GM23338 (cell line): Measurements from ENCODE around the gene IRF2BPL.

Experiments used
- CREB1 ChIP-seq: fragments of 250-450 bp; sonication (Bioruptor Pico); IDR thresholded peaks from 2 replicates; pipeline ENCODE4 v1.5.0; 2020; ENCODE audit warnings: low read depth, mild to moderate bottlenecking, moderate library complexity
- EZH2 ChIP-seq: fragments of 200-600 bp; sonication (generic); IDR thresholded peaks from one replicate; pipeline ENCODE4 v1.8.0; 2017; ENCODE audit warnings: antibody characterized with exemption, mild to moderate bottlenecking, low read depth; ENCODE audit not compliant: unreplicated experiment
- EZH2phosphoT487 ChIP-seq: fragments of 200-600 bp; sonication (generic); IDR thresholded peaks from one replicate; pipeline ENCODE4 v1.8.1; 2018; ENCODE audit warnings: antibody characterized with exemption; ENCODE audit not compliant: unreplicated experiment
- JUNB ChIP-seq: IDR thresholded peaks from one replicate; pipeline ENCODE4 v1.6.1; 2016; ENCODE audit warnings: antibody characterized with exemption; ENCODE audit not compliant: unreplicated experiment
- NANOG ChIP-seq: IDR thresholded peaks from 2 replicates; pipeline ENCODE4 v1.6.1; 2016; ENCODE audit warnings: antibody characterized with exemption, borderline replicate concordance
- POLR2AphosphoS5 ChIP-seq: IDR thresholded peaks from 2 replicates; pipeline ENCODE4 v1.6.1; 2016; ENCODE audit warnings: antibody characterized with exemption, low read depth
- STAT1 ChIP-seq: IDR thresholded peaks from one replicate; pipeline ENCODE4 v1.6.1; 2016; ENCODE audit warnings: antibody characterized with exemption; ENCODE audit not compliant: unreplicated experiment
- ZNF114 ChIP-seq: fragments of 250-450 bp; sonication (Bioruptor Pico); IDR thresholded peaks from 2 replicates; pipeline ENCODE4 v1.5.0; 2020; ENCODE audit warnings: mild to moderate bottlenecking, moderate library complexity
- ZNF331 ChIP-seq: fragments of 250-450 bp; sonication (Bioruptor Pico); IDR thresholded peaks from 2 replicates; pipeline ENCODE4 v1.5.0; 2020; ENCODE audit warnings: low read depth, mild to moderate bottlenecking, moderate library complexity
- TF ChIP-seq, protein P1 (sequence below), 2 experiments: fragments of 200-600 bp in 1 of 2; sonication (generic) in 1 of 2; conservative IDR thresholded peaks; 2 replicates each; pipeline versions ENCODE4 v1.5.1 to v1.6.1; 2016 to 2017; ENCODE audit warnings: antibody characterized with exemption in 2 of 2, low read depth in 2 of 2, mild to moderate bottlenecking in 2 of 2, moderate library complexity in 1 of 2
- TF ChIP-seq, protein P2 (sequence below): IDR thresholded peaks from one replicate; pipeline ENCODE4 v1.6.1; 2018; ENCODE audit warnings: antibody characterized with exemption; ENCODE audit not compliant: unreplicated experiment
- TF ChIP-seq, protein P3 (sequence below): fragments of 250-450 bp; sonication (Bioruptor Pico); IDR thresholded peaks from 2 replicates; pipeline ENCODE4 v1.5.0; 2020; ENCODE audit warnings: mild to moderate bottlenecking, moderate library complexity
- TF ChIP-seq, protein P4 (sequence below): IDR thresholded peaks from 2 replicates; pipeline ENCODE4 v1.6.1; 2016; ENCODE audit warnings: antibody characterized with exemption

DNA sequence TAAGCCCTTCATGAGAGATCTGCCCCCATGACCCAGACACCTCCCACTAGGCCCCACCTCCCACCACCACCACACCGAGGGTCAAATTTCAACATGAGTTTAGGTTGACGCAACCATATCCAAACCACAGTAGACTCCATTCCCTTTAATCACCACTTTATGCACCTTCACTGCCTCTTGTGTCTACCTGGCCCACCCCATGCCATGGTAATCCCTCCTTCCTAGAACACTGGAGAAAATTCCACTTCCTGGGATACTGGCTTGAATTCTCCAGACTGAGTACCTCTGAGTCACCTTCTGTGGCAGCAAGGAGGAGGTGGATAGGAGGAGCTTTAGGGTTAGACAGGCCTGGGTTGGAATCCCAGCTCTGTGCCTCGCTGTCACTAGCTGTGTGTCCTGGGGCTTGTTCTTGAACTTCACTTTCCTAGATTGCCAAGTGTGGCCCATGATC, 43.5 kb upstream of the IRF2BPL start:
- TF ChIP-seq, protein P1, sequence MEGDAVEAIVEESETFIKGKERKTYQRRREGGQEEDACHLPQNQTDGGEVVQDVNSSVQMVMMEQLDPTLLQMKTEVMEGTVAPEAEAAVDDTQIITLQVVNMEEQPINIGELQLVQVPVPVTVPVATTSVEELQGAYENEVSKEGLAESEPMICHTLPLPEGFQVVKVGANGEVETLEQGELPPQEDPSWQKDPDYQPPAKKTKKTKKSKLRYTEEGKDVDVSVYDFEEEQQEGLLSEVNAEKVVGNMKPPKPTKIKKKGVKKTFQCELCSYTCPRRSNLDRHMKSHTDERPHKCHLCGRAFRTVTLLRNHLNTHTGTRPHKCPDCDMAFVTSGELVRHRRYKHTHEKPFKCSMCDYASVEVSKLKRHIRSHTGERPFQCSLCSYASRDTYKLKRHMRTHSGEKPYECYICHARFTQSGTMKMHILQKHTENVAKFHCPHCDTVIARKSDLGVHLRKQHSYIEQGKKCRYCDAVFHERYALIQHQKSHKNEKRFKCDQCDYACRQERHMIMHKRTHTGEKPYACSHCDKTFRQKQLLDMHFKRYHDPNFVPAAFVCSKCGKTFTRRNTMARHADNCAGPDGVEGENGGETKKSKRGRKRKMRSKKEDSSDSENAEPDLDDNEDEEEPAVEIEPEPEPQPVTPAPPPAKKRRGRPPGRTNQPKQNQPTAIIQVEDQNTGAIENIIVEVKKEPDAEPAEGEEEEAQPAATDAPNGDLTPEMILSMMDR (conservative IDR thresholded peaks at IDR 0.05; ENCODE audit: low read depth in 2 of 2) = no peak
- no peak for TF ChIP-seq POLR2AphosphoS5
- TF ChIP-seq EZH2phosphoT487 = no peak
- TF ChIP-seq CREB1 (CRISPR knock-in tag) = no peak
- no peak for TF ChIP-seq EZH2
- no peak for TF ChIP-seq ZNF114 (CRISPR knock-in tag)
- TF ChIP-seq, protein P2, sequence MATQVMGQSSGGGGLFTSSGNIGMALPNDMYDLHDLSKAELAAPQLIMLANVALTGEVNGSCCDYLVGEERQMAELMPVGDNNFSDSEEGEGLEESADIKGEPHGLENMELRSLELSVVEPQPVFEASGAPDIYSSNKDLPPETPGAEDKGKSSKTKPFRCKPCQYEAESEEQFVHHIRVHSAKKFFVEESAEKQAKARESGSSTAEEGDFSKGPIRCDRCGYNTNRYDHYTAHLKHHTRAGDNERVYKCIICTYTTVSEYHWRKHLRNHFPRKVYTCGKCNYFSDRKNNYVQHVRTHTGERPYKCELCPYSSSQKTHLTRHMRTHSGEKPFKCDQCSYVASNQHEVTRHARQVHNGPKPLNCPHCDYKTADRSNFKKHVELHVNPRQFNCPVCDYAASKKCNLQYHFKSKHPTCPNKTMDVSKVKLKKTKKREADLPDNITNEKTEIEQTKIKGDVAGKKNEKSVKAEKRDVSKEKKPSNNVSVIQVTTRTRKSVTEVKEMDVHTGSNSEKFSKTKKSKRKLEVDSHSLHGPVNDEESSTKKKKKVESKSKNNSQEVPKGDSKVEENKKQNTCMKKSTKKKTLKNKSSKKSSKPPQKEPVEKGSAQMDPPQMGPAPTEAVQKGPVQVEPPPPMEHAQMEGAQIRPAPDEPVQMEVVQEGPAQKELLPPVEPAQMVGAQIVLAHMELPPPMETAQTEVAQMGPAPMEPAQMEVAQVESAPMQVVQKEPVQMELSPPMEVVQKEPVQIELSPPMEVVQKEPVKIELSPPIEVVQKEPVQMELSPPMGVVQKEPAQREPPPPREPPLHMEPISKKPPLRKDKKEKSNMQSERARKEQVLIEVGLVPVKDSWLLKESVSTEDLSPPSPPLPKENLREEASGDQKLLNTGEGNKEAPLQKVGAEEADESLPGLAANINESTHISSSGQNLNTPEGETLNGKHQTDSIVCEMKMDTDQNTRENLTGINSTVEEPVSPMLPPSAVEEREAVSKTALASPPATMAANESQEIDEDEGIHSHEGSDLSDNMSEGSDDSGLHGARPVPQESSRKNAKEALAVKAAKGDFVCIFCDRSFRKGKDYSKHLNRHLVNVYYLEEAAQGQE = no peak
- no peak for TF ChIP-seq JUNB
- no peak for TF ChIP-seq STAT1
- TF ChIP-seq, protein P3, sequence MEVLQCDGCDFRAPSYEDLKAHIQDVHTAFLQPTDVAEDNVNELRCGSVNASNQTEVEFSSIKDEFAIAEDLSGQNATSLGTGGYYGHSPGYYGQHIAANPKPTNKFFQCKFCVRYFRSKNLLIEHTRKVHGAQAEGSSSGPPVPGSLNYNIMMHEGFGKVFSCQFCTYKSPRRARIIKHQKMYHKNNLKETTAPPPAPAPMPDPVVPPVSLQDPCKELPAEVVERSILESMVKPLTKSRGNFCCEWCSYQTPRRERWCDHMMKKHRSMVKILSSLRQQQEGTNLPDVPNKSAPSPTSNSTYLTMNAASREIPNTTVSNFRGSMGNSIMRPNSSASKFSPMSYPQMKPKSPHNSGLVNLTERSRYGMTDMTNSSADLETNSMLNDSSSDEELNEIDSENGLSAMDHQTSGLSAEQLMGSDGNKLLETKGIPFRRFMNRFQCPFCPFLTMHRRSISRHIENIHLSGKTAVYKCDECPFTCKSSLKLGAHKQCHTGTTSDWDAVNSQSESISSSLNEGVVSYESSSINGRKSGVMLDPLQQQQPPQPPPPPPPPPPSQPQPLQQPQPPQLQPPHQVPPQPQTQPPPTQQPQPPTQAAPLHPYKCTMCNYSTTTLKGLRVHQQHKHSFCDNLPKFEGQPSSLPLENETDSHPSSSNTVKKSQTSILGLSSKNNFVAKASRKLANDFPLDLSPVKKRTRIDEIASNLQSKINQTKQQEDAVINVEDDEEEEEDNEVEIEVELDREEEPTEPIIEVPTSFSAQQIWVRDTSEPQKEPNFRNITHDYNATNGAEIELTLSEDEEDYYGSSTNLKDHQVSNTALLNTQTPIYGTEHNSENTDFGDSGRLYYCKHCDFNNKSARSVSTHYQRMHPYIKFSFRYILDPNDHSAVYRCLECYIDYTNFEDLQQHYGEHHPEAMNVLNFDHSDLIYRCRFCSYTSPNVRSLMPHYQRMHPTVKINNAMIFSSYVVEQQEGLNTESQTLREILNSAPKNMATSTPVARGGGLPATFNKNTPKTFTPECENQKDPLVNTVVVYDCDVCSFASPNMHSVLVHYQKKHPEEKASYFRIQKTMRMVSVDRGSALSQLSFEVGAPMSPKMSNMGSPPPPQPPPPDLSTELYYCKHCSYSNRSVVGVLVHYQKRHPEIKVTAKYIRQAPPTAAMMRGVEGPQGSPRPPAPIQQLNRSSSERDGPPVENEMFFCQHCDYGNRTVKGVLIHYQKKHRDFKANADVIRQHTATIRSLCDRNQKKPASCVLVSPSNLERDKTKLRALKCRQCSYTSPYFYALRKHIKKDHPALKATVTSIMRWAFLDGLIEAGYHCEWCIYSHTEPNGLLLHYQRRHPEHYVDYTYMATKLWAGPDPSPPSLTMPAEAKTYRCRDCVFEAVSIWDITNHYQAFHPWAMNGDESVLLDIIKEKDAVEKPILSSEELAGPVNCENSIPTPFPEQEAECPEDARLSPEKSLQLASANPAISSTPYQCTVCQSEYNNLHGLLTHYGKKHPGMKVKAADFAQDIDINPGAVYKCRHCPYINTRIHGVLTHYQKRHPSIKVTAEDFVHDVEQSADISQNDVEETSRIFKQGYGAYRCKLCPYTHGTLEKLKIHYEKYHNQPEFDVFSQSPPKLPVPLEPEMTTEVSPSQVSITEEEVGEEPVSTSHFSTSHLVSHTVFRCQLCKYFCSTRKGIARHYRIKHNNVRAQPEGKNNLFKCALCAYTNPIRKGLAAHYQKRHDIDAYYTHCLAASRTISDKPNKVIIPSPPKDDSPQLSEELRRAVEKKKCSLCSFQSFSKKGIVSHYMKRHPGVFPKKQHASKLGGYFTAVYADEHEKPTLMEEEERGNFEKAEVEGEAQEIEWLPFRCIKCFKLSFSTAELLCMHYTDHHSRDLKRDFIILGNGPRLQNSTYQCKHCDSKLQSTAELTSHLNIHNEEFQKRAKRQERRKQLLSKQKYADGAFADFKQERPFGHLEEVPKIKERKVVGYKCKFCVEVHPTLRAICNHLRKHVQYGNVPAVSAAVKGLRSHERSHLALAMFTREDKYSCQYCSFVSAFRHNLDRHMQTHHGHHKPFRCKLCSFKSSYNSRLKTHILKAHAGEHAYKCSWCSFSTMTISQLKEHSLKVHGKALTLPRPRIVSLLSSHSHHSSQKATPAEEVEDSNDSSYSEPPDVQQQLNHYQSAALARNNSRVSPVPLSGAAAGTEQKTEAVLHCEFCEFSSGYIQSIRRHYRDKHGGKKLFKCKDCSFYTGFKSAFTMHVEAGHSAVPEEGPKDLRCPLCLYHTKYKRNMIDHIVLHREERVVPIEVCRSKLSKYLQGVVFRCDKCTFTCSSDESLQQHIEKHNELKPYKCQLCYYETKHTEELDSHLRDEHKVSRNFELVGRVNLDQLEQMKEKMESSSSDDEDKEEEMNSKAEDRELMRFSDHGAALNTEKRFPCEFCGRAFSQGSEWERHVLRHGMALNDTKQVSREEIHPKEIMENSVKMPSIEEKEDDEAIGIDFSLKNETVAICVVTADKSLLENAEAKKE (CRISPR knock-in tag) = no peak
- TF ChIP-seq ZNF331 = no peak
- TF ChIP-seq NANOG = no peak
- TF ChIP-seq, protein P4, sequence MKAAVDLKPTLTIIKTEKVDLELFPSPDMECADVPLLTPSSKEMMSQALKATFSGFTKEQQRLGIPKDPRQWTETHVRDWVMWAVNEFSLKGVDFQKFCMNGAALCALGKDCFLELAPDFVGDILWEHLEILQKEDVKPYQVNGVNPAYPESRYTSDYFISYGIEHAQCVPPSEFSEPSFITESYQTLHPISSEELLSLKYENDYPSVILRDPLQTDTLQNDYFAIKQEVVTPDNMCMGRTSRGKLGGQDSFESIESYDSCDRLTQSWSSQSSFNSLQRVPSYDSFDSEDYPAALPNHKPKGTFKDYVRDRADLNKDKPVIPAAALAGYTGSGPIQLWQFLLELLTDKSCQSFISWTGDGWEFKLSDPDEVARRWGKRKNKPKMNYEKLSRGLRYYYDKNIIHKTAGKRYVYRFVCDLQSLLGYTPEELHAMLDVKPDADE = no peak
